Left lung (tissue), 10 donors: ENCODE measurements around the gene ESYT2. TPM values are rescaled to one million over a fixed set of nuclear protein-coding genes. Genes with fewer than 3 reads are reported as not detected.
A peak's percentile ranks its signal among the peaks of the same experiment; 100 is the strongest.

ENCODE experiments used
- ATAC-seq: fragments of 200-7000 bp; cut with Tn5 transposase; one replicate; pipeline ENCODE4 v1.9.1; 2020; ENCODE audit warnings: moderate library complexity
- DNase-seq, 4 donors: peaks; one replicate each; pipeline ENCODE4 v3.0.0-alpha.2; 2013 to 2020
- H3K27ac ChIP-seq, 2 donors: fragments of 200-600 bp; sonication (generic) in 1 of 2; one replicate each; pipeline versions ENCODE4 v1.5.0 to v1.8.0; 2020 to 2021
- H3K27me3 ChIP-seq, 2 donors: fragments of 200-600 bp; sonication (generic) in 1 of 2; one replicate each; pipeline versions ENCODE4 v1.5.0 to v1.8.0; 2020 to 2021
- H3K36me3 ChIP-seq, 2 donors: fragments of 200-600 bp; sonication (generic) in 1 of 2; one replicate each; pipeline versions ENCODE4 v1.5.0 to v1.8.0; 2020 to 2021
- H3K4me1 ChIP-seq, 2 donors: fragments of 200-600 bp; one replicate each; pipeline ENCODE4 v1.8.0; 2021
- H3K4me3 ChIP-seq, 2 donors: fragments of 200-600 bp; sonication (generic) in 1 of 2; one replicate each; pipeline versions ENCODE4 v1.5.0 to v1.8.0; 2020 to 2021; ENCODE audit warnings: mild to moderate bottlenecking in 1 of 2
- H3K9me3 ChIP-seq, 2 donors: fragments of 200-600 bp; sonication (generic) in 1 of 2; one replicate each; pipeline versions ENCODE4 v1.5.0 to v1.8.0; 2020 to 2021
- intact Hi-C, 2 donors: fragments of 100-400 bp; cut with DNase I; formaldehyde crosslinking; loops; one replicate each; pipeline versions ENCODE4 v1.11.2 to v1.14.2; 2022
- polyA plus RNA-seq, 6 donors: library from polyadenylated mRNA; unstranded; fragments of 120-200 nt; gene quantifications; one replicate each; pipeline ENCODE4 v1.2.1, GENCODE V29; 2013; ENCODE audit not compliant: insufficient read length in 6 of 6
- total RNA-seq, 2 donors: library from RNA; stranded (reverse); fragmentation: NEBNext Ultra II Directional; extraction: Animal tissue kit (Norgen Biotek cat#: 25700); gene quantifications; one replicate each; pipeline ENCODE4 v1.2.1, GENCODE V29; 2021
- TF ChIP-seq, protein P1 (sequence below), 2 donors: fragments of 200-600 bp; sonication (generic) in 1 of 2; IDR thresholded peaks; one replicate each; pipeline versions ENCODE4 v1.5.0 to v1.8.0; 2021; ENCODE audit warnings: antibody characterized with exemption in 2 of 2
- donor health status: DM: no; HTN: yes; CAD: no.
- donor health status: DM: no; HTN: no; CAD: no.

Gene ESYT2
- total and polyA plus RNA-seq, 8 donors = 38.3 to 75.7 (median 43.3) TPM

DNA sequence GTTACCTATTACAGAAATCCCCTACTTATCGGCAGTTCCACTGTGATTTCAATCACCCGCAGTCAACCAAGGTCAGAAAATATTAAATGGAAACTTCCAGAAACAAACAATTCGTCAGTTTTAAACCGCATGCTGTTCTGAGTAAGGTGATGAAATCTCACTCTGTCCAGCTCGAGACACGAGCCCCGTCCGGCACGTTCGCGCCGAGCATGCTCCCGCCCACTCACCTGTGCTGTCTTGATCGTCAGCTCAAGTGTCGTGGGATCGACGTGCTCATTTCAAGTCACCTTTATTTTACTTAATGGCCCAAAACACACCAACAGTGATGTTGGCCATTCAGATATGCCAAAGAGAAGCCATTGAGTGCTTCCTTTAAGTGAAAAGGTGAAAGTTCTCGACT, 21.2 kb downstream of the ESYT2 start:
- Histone ChIP-seq H3K9me3 (no peaks in the 10 kb centered on the region), H3K4me1 (peaks cover 15 to 44% of the 10 kb centered on the region in 2 donors), H3K27me3 (no peaks in the 10 kb centered on the region), H3K27ac (no peak overlapping the region), H3K36me3 (peaks cover 0 to 6% of the 10 kb centered on the region in 2 donors), H3K4me3 (no peak overlapping the region)
- ATAC-seq = no peak
- DNase-seq = no peak
- TF ChIP-seq, protein P1, sequence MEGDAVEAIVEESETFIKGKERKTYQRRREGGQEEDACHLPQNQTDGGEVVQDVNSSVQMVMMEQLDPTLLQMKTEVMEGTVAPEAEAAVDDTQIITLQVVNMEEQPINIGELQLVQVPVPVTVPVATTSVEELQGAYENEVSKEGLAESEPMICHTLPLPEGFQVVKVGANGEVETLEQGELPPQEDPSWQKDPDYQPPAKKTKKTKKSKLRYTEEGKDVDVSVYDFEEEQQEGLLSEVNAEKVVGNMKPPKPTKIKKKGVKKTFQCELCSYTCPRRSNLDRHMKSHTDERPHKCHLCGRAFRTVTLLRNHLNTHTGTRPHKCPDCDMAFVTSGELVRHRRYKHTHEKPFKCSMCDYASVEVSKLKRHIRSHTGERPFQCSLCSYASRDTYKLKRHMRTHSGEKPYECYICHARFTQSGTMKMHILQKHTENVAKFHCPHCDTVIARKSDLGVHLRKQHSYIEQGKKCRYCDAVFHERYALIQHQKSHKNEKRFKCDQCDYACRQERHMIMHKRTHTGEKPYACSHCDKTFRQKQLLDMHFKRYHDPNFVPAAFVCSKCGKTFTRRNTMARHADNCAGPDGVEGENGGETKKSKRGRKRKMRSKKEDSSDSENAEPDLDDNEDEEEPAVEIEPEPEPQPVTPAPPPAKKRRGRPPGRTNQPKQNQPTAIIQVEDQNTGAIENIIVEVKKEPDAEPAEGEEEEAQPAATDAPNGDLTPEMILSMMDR (IDR thresholded peaks at IDR 0.05) = no peak
- intact Hi-C loops = no loop called here

DNA sequence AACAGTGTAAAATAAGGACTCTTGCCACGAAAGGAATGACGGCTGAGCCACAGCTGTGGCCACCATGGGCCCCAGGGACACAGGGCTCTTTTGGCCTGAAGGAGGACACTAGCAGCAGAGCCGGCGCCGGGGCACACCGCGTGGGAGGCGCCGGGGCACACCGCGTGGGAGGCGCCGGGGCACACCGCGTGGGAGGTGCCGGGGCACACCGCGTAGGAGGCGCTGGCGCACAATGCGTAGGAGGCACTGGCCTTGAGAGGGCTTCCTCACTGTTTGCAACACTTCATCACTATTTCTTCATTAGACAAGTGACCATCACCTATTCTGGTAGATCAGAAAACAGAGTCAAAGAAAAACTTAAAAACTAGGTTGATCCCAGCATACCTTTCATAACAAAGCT, 23.4 kb downstream of the ESYT2 start:
- Histone ChIP-seq H3K9me3 (no peaks in the 10 kb centered on the region), H3K4me1 (peaks cover 12 to 37% of the 10 kb centered on the region in 2 donors), H3K4me3 (no peak overlapping the region), H3K27me3 (no peaks in the 10 kb centered on the region), H3K36me3 (peaks cover 0 to 6% of the 10 kb centered on the region in 2 donors), H3K27ac (no peak overlapping the region)
- no peak for DNase-seq
- intact Hi-C loops = no loop called here
- no peak for ATAC-seq
- TF ChIP-seq, protein P1 (IDR thresholded peaks at IDR 0.05) = no peak

DNA sequence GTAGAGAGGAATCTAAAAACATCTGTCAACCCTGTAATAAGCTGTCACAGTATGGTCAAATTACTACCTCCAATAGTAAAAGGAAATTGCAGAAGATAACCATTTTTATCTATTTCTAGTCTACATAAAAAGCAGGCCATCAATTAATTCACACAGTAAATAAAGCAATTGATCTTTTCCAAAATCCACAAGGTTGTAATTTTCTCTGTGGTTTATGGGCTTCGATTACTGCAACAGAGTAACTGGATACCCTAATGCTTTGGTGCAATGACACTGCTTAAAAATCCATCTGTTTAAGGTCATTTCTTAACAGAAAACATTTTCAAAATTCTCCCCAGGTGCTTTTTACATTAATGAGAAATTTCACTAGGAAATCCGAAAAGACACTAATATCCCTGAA, 23.9 kb downstream of the ESYT2 start:
- DNase-seq (no peak), ATAC-seq (no peak)
- no peaks in the 10 kb centered on the region for H3K27me3 ChIP-seq
- peaks cover 7 to 32% of the 10 kb centered on the region in 2 donors for H3K4me1 ChIP-seq
- no peak overlapping the region for H3K27ac ChIP-seq
- H3K36me3 ChIP-seq = peaks cover 0 to 6% of the 10 kb centered on the region in 2 donors
- H3K9me3 ChIP-seq = no peaks in the 10 kb centered on the region
- intact Hi-C loops = no loop called here
- TF ChIP-seq, protein P1 (IDR thresholded peaks at IDR 0.05) = no peak
- no peak overlapping the region for H3K4me3 ChIP-seq

DNA sequence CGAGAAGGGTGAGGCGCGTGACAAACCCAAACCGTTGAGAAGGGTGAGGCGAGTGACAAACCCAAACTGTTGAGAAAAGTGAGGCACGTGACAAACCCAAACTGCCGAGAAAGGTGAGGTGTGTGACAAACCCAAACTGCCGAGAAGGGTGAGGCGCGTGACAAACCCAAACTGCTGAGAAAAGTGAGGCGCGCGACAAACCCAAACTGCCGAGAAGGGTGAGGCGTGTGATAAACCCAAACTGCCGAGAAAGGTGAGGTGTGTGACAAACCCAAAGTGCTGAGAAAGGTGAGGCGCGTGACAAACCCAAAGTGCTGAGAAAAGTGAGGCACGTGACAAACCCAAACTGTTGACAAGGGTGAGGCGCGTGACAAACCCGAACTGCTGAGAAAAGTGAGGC, 25.0 kb downstream of the ESYT2 start:
- Histone ChIP-seq H3K36me3 (peaks cover 0 to 6% of the 10 kb centered on the region in 2 donors), H3K27ac (no peak overlapping the region), H3K4me3 (no peak overlapping the region), H3K27me3 (no peaks in the 10 kb centered on the region), H3K9me3 (no peaks in the 10 kb centered on the region), H3K4me1 (peaks cover 7 to 21% of the 10 kb centered on the region in 2 donors)
- no peak for ATAC-seq
- intact Hi-C loops = no loop called here
- no peak for DNase-seq
- TF ChIP-seq, protein P1 (IDR thresholded peaks at IDR 0.05) = no peak

DNA sequence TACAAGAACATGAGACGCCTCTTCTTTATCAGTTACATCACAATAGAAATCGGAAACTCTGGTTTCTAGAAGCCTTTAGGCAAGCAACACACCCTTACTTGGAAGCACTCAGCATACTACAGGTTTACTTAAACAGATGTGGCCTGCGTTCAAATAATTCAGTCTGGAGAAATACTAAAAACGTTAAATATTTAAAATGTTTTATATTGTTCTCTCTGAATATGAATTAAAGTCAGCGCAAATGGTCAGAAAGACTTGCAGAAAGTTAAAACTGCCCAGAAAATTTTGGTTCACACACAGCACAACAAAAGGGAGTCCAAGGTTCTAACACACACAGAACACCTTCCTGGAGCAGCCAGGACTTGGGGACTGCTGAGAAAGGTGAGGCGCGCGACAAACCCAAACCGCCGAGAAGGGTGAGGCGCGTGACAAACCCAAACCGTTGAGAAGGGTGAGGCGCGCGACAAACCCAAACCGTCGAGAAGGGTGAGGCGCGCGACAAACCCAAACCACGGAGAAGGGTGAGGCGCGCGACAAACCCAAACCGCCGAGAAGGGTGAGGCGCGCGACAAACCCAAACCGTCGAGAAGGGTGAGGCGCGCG, 25.8 kb downstream of the ESYT2 start:
- Histone ChIP-seq H3K4me1 (peaks cover 7 to 17% of the 10 kb centered on the region in 2 donors), H3K27ac (peak overlapping the region; percentile 71 to 75), H3K4me3 (no peak overlapping the region), H3K27me3 (no peaks in the 10 kb centered on the region), H3K36me3 (peaks cover 0 to 6% of the 10 kb centered on the region in 2 donors), H3K9me3 (no peaks in the 10 kb centered on the region)
- intact Hi-C loops = no loop called here
- ATAC-seq (peak; percentile 70), DNase-seq (no peak)
- TF ChIP-seq, protein P1 (IDR thresholded peaks at IDR 0.05) = no peak
